MM.1S (cell line): Measurements from ENCODE around the gene HMG20A.

Experiments used
- CTCF ChIP-seq: fragments of 300-600 bp; sonication (generic); IDR thresholded peaks from 2 replicates; pipeline ENCODE4 v1.5.1; 2016; ENCODE audit warnings: antibody characterized with exemption, low read length, mixed read lengths
- EZH2 ChIP-seq: fragments of 300-600 bp; sonication (generic); optimal IDR thresholded peaks from 2 replicates; pipeline ENCODE3; 2017; ENCODE audit warnings: low read depth, mild to moderate bottlenecking, antibody characterized with exemption, low read length, mixed read lengths

- TF ChIP-seq EZH2 (no peak), CTCF (no peak)
Observed at GRCh38 chr15:77526595-77527163, 106.0 kb downstream of the HMG20A start.
